Endothelial cell of umbilical vein (primary cell): Measurements from ENCODE around the gene KCTD16.

Source experiments
- EZH2 ChIP-seq: IDR thresholded peaks from 2 replicates; pipeline ENCODE4 v1.6.1; 2012; ENCODE audit warnings: borderline replicate concordance, low read depth, mild to moderate bottlenecking, moderate library complexity, low read length, inconsistent platforms; ENCODE audit not compliant: severe bottlenecking
- JUN ChIP-seq: IDR thresholded peaks from 2 replicates; pipeline ENCODE4 v1.6.1; 2011; ENCODE audit warnings: borderline replicate concordance, low read depth; ENCODE audit not compliant: insufficient read length, insufficient read depth
- MYC ChIP-seq: IDR thresholded peaks from one replicate; pipeline ENCODE4 v1.6.1; 2011; ENCODE audit warnings: mild to moderate bottlenecking, low read depth, low read length
- POLR2A ChIP-seq: IDR thresholded peaks from 2 replicates; pipeline ENCODE4 v1.6.1; 2012; ENCODE audit warnings: low read depth, mild to moderate bottlenecking, control low read depth, low read length
- POLR2AphosphoS5 ChIP-seq: IDR thresholded peaks from 2 replicates; pipeline ENCODE4 v1.6.1; 2012; ENCODE audit warnings: low read depth, mild to moderate bottlenecking, control low read depth, low read length, moderate library complexity; ENCODE audit not compliant: insufficient read depth
- TF ChIP-seq, protein P1 (sequence below), 2 donors: IDR thresholded peaks; 1 replicate in 1 of 2; 2 replicates in 1 of 2; pipeline ENCODE4 v1.5.1; 2011; ENCODE audit warnings: low read length in 2 of 2, mild to moderate bottlenecking in 2 of 2, moderate library complexity in 2 of 2, control low read depth in 1 of 2, inconsistent platforms in 1 of 2, low read depth in 1 of 2; ENCODE audit not compliant: insufficient read depth in 1 of 2; ENCODE audit errors: extremely low read depth in 1 of 2
- TF ChIP-seq, protein P2 (sequence below): IDR thresholded peaks from 2 replicates; pipeline ENCODE4 v1.6.1; 2011; ENCODE audit not compliant: insufficient read depth, insufficient read length

DNA sequence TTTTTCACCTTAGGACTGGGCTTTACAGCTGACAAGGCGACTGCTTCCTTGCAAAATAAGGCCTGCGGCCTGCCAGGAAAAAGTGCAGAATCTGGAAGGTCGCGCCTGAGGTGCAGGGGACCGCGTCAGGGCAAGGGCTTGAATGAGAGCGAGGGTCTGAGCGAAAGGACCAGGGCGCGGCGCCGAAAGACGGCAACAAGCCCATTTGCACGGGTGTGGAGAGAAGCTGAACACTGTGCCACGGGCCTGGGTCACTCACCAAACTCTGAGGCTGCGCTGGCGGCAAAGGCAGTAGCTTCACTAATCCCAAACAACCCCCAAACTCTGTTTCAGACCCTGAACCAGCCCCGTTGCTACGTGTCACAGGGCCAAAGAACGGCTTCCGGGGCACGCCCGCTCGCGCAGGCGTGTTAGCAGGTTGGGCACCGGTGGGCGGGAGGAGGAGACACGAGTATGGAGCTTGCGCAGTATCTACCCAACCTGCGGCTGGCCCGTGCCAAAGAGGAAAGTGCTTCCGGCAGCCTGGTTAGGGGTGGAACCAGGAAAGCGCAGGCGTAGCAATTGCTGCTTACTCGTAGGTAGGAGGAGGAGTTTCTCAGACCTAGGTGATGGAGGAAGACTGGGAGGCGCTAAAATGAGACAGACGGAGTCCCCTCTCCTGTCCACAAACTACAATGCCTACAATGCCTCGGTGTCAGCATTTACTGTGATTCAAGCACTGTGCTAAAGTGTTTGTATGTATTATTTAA is at the start of gene KCTD16, which contains the start of gene YIPF5:
- TF ChIP-seq JUN (no peak), EZH2 (no peak), MYC (no peak), POLR2AphosphoS5 (peak; percentile 86), POLR2A (peak; percentile 78)
- TF ChIP-seq, protein P1, sequence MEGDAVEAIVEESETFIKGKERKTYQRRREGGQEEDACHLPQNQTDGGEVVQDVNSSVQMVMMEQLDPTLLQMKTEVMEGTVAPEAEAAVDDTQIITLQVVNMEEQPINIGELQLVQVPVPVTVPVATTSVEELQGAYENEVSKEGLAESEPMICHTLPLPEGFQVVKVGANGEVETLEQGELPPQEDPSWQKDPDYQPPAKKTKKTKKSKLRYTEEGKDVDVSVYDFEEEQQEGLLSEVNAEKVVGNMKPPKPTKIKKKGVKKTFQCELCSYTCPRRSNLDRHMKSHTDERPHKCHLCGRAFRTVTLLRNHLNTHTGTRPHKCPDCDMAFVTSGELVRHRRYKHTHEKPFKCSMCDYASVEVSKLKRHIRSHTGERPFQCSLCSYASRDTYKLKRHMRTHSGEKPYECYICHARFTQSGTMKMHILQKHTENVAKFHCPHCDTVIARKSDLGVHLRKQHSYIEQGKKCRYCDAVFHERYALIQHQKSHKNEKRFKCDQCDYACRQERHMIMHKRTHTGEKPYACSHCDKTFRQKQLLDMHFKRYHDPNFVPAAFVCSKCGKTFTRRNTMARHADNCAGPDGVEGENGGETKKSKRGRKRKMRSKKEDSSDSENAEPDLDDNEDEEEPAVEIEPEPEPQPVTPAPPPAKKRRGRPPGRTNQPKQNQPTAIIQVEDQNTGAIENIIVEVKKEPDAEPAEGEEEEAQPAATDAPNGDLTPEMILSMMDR (IDR thresholded peaks at IDR 0.05; ENCODE audit: extremely low read depth in 1 of 2, insufficient read depth in 1 of 2, low read depth in 1 of 2, low read length in 2 of 2): no peak
- TF ChIP-seq, protein P2, sequence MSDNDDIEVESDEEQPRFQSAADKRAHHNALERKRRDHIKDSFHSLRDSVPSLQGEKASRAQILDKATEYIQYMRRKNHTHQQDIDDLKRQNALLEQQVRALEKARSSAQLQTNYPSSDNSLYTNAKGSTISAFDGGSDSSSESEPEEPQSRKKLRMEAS: no peak
